Fibroblast of mammary gland (primary cell): Measurements from ENCODE around the gene ZHX3.
A peak's percentile ranks its signal among the peaks of the same experiment; 100 is the strongest.

ENCODE experiments used
- DNase-seq: peaks from one replicate; pipeline ENCODE4 v3.0.0-alpha.2; 2010; ENCODE audit warnings: low read depth
- H3K4me3 ChIP-seq: 2 replicates; pipeline ENCODE4 v1.5.1; 2011; ENCODE audit warnings: low read depth, mild to moderate bottlenecking, low read length, moderate library complexity; ENCODE audit not compliant: control insufficient read depth
- TF ChIP-seq, protein P1 (sequence below): conservative IDR thresholded peaks from 2 replicates; pipeline ENCODE4 v1.5.1; 2011; ENCODE audit warnings: low read depth, low read length, inconsistent platforms; ENCODE audit not compliant: control insufficient read depth, insufficient read depth

ZHX3 gene

DNA sequence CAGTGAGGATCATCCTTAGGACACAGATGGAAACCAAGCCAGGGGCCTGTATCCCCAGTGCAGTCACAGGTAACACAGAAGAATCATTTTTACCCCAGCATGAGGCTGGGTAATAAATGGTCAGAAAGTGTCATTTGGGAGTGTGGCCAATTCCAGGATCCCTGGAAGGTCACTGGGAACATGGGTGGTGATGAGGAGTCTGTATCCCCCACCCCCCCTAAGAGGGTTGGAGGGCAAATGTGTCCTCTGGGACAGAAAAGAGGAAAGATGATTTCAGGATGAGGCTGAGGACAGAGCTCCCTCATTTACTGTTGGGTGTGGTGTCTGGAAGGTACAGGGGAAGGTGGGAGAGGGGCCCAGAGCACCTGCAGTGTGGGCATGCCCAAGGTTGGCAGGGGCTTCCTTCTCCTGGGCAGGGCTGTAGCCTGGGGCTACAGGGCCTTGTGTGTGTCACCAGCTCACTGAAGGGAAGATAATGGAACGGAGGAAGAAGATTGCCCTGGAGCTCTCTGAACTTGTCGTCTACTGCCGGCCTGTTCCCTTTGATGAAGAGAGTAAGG lies 145.7 kb downstream of the ZHX3 start:
- DNase-seq = no peak
- no peak overlapping the region for H3K4me3 ChIP-seq
- TF ChIP-seq, protein P1, sequence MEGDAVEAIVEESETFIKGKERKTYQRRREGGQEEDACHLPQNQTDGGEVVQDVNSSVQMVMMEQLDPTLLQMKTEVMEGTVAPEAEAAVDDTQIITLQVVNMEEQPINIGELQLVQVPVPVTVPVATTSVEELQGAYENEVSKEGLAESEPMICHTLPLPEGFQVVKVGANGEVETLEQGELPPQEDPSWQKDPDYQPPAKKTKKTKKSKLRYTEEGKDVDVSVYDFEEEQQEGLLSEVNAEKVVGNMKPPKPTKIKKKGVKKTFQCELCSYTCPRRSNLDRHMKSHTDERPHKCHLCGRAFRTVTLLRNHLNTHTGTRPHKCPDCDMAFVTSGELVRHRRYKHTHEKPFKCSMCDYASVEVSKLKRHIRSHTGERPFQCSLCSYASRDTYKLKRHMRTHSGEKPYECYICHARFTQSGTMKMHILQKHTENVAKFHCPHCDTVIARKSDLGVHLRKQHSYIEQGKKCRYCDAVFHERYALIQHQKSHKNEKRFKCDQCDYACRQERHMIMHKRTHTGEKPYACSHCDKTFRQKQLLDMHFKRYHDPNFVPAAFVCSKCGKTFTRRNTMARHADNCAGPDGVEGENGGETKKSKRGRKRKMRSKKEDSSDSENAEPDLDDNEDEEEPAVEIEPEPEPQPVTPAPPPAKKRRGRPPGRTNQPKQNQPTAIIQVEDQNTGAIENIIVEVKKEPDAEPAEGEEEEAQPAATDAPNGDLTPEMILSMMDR = no peak

DNA sequence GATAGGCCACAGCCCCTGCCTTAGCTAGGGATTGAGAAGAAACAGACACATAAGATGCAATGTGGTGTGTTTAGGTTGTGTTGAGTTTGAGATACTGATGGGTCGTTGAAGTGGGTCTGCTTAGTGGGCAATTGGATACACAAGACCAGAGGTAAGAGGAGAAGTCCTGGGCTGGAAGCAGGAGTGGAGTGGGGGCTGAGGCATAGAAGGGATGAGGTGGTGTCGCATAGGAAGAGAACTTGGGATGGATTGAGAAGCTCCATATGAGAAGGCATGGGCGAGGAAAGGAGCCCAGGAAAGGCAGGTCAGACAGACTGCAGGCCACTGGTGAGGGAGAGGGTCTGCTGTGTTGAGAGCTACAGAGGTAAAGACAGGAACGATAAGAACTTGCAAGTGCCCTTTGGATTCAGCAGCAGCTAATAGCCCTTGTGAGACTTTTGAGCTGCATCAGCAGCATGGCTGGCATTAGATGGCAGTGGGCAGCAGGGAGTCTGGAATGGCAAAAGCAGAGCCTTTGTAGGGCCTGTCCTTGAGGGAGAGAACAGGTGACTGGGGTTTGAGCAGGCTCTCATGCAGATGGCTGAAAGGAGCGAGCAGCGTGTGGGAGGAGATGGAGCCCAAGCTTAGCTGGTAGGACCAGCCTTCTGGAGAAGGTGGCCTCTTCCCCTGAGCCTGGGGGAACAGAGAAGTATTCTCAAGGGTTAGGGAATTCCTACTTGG lies 147.0 kb downstream of the ZHX3 start:
- H3K4me3 ChIP-seq = no peak overlapping the region
- TF ChIP-seq, protein P1 = no peak
- DNase-seq = no peak

DNA sequence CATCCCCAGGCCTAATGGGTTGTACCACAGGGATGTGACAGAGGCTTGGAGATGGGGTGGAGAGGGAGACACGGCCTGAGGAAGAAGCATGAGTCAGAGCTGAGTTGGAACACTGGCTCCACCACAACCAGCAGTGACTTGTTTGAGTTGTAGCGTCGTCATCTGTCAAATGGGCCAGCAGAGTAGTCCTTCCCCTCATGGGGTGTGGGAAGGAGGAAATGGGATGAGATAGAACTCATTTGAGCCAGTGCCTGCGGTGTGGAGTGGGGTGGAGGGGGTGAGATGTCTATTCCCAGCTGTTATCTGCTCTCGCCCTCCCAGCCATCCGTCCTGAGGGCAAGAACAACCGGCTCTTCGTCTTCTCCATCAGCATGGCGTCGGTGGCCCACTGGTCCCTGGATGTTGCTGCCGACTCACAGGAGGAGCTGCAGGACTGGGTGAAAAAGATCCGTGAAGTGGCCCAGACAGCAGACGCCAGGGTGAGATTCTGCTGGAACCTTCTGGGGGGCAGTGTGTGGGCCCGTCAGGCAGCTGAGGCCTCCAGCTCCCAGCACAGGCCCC lies 147.7 kb downstream of the ZHX3 start:
- H3K4me3 ChIP-seq = no peak overlapping the region
- TF ChIP-seq, protein P1 = no peak
- DNase-seq = peak; percentile 94

DNA sequence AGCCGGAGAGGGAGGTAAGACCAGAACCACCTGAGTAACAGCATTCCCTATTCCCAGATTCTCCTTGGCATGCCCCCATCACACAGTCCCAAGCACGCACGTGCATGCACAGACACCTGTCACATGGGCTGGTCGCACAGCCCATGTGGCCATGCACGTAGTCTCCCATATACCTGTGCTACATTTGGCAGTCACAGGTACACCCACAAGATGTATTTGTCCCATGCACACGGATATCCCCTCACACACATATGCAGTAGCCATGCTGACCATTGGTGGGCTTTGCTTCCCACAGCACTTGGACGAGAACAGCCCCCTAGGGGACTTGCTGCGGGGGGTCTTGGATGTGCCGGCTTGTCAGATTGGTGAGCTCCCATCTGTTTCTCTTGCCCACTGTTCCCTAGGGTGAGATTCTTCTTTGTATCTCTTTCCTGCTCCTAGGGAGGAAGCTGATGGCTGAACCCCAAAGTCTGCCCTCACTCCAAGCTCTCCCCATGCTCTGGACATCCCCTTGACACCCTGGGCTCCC lies 148.3 kb downstream of the ZHX3 start:
- TF ChIP-seq, protein P1 = no peak
- H3K4me3 ChIP-seq = no peak overlapping the region
- DNase-seq = no peak

DNA sequence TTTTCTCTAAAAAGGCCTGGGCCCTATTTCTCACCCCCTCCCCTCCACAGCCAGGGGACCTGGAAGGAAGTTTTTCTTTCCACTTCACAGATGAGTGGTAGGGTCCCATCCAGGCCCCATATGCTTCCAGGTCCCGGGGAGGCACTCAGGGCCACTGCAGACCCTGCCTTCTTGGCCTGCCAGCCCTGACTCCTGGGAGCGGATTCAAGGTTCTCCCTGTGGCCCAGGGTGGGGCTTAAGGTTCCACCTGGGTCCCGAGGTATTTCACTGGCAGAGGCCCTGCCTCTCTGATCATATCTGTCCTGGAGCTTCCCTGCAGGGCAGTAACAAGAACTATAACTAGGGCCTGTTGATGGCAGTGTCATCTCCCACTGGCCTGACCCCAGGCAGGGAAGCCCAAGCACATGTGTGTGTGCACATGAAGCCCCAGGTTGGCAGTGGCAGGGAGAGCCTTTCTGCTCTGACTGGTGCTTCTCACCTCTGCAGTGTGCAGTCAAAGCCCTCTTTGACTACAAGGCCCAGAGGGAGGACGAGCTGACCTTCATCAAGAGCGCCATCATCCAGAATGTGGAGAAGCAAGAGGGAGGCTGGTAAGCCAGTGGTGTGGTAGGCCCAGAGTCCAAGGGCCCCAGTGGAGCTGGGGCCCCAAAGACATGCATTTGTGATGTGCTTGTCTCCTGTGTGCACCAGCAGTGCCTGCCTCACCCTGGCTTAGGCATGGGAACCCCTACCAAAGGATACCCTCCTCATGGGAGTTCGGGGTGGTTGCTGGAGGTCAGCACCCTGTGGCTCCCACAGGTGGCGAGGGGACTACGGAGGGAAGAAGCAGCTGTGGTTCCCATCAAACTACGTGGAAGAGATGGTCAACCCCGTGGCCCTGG lies 149.0 kb downstream of the ZHX3 start:
- no peak for DNase-seq
- TF ChIP-seq, protein P1 = no peak
- no peak overlapping the region for H3K4me3 ChIP-seq

DNA sequence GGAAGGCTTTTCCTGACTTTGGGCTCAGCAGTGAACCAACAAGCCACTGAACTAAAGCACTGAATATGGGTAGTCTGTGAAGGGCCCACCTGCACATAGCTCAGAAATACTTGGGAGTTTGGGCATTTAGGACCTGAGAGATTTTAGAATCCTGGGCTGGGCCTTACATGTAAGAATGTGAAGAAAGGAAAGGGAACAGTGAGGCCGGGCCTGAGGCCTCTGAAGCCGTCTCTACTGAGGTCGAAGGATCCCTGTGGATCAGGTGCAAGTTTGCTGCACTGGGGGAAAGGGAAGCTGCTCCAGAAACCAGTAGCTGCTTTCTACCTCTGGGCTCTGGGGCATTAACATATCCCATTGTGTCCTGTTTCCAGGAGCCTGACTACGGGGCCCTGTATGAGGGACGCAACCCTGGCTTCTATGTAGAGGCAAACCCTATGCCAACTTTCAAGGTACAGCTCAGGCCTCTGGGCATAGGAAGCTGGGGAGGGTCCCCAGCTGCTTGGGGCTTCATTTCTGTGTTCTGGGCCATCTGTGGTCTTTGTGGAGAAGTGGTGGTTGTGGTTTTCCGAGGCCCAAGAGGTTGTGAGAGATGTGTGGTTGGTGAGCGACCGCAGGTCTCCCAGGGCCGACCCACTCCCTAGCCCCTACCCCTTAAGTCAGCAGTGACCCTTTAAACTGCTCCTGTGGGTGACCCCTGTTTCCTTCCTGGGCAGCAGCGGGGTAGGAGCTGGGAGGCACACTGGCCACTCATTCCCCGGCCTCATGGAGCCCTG lies 149.9 kb downstream of the ZHX3 start:
- DNase-seq = no peak
- H3K4me3 ChIP-seq = no peak overlapping the region
- TF ChIP-seq, protein P1 = no peak
